HG02759 (cell line): Measurements from ENCODE around the gene ACACA.
"Not testable (repeated sequence)": the region's sequence is repeated elsewhere in the genome, so short reads cannot be mapped to it uniquely, and the experiment has no call there.

ENCODE experiments used
- ATAC-seq: cut with Tn5 transposase; IDR thresholded peaks from one replicate; pipeline ENCODE4 v1.9.1; 2021; ENCODE audit warnings: mild to moderate bottlenecking, moderate library complexity; ENCODE audit not compliant: unreplicated experiment

The ACACA gene

GRCh38 chr17:37406635-37407461 is at the start of gene ACACA, which contains the start of gene TADA2A:
TSS of gene ACACA (minus strand) at chr17:37406836. CDS start at chr17:37406299, 537 bp downstream.
TSS of gene TADA2A (plus strand) at chr17:37406886. CDS start at chr17:37411366, 4,480 bp downstream.
- peak; percentile 81 for ATAC-seq

GRCh38 chr17:37450112-37450511 is 43.5 kb upstream of the ACACA start:
- ATAC-seq, result no peak

DNA sequence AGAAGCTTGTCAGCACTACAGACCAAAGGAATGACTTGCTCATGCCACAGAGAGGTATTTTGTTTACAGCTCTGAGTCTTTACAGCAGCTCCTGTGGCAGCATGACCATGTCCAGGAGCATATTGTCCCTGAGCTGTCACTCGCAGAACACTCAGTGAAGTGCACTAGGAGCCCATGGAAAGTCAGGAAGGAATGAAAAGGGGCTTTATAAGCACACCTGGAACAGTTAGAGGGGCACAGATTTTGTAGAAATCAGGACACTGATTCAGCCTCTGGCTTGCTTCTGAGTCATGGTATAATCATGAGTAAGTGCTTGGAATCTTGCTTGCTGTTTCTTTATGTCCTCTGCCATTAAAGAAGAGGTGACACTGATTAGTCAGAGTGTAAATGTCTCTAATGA is 41.0 kb upstream of the ACACA start:
- no peak for ATAC-seq

GRCh38 chr17:37446027-37446426 is 39.4 kb upstream of the ACACA start:
- no peak for ATAC-seq

DNA sequence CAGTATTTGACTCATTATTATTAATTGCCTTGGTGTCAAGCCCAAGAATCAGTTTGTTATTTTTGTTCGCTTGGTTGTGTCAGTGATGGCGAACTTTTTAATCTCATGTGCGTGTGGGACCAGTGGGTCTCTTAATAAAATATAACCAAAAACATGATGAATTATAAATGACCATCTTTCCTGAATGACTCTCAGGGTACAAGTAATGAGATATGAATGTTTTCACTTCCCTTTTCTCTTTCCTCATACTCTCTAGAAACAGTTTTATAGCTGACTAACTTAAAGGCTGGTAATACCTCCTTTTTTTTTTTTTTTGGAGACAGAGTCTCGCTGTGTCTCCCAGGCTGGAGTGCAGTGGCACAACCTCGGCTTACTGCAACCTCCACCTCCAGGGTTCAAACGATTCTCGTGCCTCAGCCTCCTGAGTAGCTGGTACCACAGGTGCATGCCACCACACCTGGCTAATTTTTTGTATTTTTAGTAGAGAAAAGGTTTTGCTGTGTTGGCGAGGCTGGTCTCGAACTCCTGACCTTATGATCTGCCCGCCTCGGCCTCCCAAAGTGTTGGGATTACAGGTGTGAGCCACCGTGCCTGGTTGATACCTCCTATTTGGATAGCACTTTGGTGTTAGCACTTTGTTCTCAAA is 34.9 kb upstream of the ACACA start:
- not testable (repeated sequence) for ATAC-seq

GRCh38 chr17:37440424-37440823 is 33.8 kb upstream of the ACACA start:
- ATAC-seq, result no peak

GRCh38 chr17:37438141-37438540 is 31.5 kb upstream of the ACACA start:
- no peak for ATAC-seq

GRCh38 chr17:37432671-37433070 is 26.0 kb upstream of the ACACA start:
- no peak for ATAC-seq

DNA sequence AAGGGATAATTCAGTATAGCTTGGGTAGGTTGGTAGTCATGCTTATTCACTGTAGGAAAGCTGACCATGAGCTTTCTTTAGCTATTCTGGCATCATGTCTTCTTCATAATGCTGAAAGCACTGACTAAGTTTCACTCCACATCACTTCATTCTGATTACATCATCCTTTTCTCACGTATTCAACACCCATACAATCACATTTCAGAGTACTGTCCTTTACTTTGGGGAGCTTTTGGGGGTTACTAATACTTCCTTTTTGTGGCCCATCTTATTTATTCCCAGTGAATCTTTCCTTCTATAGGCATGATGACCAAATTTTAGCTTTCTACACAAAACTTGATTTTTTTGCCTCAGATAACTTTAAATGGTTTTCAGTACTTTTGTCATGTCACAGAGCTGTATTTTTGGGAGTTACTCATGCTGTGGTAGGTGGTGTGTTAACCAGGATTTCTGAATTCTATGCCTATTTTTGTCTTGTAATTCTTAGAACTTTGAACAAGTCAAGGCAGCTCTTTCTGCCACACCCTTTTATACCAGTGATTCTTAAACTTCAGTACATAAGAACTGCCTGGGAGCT is 23.5 kb upstream of the ACACA start:
- no peak for ATAC-seq

DNA sequence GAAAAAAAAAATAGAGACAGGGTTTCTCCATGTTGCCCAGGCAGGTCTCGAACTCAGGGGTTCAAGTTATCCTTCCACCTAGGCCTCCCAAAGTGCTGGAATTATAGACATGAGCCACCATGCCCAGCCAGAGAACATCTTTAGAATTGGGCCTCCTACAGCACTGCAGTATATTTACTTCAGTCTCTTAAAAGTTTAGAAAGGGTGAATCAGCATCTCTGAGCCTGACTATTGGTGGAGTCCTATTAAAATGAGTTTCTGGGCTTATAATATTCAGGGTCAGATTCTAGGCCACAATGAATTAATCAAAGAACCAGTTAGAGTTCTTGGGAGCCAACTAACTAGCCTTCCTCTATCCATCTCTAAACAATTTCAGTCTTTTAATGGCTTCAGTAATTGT is 22.8 kb upstream of the ACACA start:
- no peak for ATAC-seq

DNA sequence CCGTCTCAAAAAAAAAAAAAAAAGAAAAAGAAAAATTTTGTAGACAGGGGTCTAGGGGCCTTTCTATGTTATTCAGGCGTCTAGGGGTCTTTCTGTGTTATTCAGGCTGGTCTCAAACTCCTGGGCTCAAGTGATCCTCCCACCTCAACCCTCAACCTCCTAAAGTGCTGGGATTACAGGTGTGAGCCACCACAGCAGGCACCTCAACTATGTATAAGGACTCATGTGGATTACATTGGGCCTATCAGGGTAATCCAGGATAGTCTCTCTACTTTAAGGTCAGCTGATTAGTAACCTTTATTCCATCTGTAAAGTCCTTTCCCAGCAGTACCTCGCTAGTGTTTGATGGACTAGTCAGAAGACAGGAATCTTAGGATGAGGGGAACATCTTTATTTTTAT is 22.4 kb upstream of the ACACA start:
- no peak for ATAC-seq

DNA sequence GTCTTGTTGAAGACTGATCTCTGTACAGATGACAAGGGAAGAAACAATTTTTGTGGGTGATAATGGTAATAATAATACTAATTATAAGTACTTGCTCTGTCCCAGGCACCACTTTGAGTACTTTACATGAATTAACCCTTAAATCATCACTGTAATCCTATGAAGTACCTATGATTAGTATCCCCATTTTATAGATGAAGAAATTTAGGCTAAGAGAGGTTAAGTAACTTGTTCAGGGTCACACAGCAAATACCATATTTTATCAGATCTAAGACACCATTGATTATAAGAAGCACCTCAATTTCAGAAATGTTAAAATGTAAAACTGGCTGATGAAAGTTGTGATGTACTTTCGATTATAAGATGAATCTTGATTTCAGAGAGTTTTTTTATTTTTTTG is 18.6 kb upstream of the ACACA start:
- ATAC-seq, result no peak

- ATAC-seq, result no peak
These were observed 16.5 kb upstream of the ACACA start for GRCh38 chr17:37422971-37423625.

- ATAC-seq, result no peak
These were observed 11.2 kb upstream of the ACACA start for GRCh38 chr17:37417852-37418251.

GRCh38 chr17:37413875-37414519 is 7.4 kb upstream of the ACACA start:
- no peak for ATAC-seq

DNA sequence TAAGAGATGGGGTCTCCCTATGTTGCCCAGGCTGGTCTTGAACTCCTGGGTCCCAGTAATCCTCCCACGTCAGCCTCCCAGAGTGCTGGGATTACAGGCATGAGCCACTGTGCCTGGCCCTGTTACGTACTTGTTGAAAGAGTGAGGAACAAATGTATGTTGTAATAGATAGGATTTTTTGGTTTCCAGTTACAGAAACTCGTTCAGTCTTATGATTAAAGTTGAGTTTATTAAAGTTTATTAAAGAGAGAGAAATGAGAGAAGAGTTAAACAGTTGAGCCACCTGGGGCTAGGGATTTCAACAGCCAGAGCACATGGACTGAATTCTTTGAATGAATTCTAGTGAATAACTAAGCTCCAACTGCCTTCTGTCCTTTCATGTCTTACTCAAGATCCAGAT is 3.7 kb upstream of the ACACA start:
- no peak for ATAC-seq

DNA sequence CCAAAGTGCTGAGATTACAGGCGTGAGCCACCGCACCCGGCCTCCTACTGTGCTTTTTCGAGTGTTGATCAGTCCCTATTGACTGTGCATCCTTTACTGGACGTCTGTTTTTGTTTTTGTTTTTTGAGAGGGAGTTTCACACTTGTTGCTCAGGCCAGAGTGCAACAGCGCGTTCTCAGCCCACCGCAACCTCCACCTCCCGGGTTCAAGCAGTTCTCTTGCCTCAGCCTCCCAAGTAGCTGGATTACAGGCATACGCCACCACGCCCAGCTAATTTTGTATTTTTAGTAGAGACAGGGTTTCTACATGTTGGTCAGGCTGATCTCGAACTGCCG is 1.5 kb upstream of the ACACA start:
- ATAC-seq, result not testable (repeated sequence)

- peak; percentile 26 for ATAC-seq
These were observed 541 bp downstream of the ACACA start for GRCh38 chr17:37405955-37406634.

DNA sequence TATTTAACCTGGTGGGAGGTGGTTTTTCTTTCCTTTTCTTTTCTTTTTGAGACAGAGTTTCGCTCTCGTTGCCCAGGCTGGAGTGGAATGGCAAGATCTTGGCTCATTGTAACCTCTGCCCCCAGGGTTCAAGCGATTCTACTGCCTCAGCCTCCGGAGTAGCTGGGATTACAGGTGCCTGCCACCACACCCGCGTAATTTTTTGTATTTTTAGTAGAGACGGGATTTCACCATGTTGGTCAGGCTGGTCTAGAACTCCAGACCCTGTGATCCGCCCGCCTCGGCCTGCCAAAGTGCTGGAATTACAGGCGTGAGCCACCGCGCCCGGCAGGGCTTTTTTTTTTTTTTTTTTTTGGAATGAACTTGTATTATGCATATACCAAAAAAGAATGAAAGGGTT is 1.1 kb downstream of the ACACA start:
- not testable (repeated sequence) for ATAC-seq

- ATAC-seq, result no peak
These were observed 6.1 kb downstream of the ACACA start for GRCh38 chr17:37400505-37400904.
